Measurements from ENCODE around the gene A3GALT2. TPM values are rescaled to one million over a fixed set of nuclear protein-coding genes. Genes with fewer than 3 reads are reported as not detected.

The A3GALT2 gene
- total and polyA plus RNA-seq, 9 of the 15 experiments (the other 6 are each of a cell fraction or from before 2014, with no cell fraction given): not detected

- TF ChIP-seq JUN (IDR thresholded peaks at IDR 0.05; ENCODE audit: borderline replicate concordance, low read depth, low read length) (no peak), JUN (CRISPR knock-in tag; IDR thresholded peaks at IDR 0.05; ENCODE audit: borderline replicate concordance) (no peak), ZNF75A (CRISPR knock-in tag; IDR thresholded peaks at IDR 0.05) (no peak), ETV5 (CRISPR knock-in tag; IDR thresholded peaks at IDR 0.05; ENCODE audit: low read depth) (peak; percentile 91), ZNF280B (CRISPR knock-in tag; IDR thresholded peaks at IDR 0.05) (no peak), JUNB (CRISPR knock-in tag; conservative IDR thresholded peaks at IDR 0.05) (no peak), GTF3C2 (IDR thresholded peaks at IDR 0.05; ENCODE audit: borderline replicate concordance, extremely low read depth, insufficient read length) (no peak), ZNF561 (CRISPR knock-in tag; conservative IDR thresholded peaks at IDR 0.05) (no peak), ERF (CRISPR knock-in tag; IDR thresholded peaks at IDR 0.05) (no peak), POLR2H (tag; IDR thresholded peaks at IDR 0.05; ENCODE audit: low read depth) (peak; percentile 75), ETV1 (tag; conservative IDR thresholded peaks at IDR 0.05; ENCODE audit: low read depth) (peak; percentile 90), BRF2 (IDR thresholded peaks at IDR 0.05; ENCODE audit: borderline replicate concordance, insufficient read depth, insufficient read length) (no peak), ZBTB12 (CRISPR knock-in tag; IDR thresholded peaks at IDR 0.05) (no peak), DPF2 (IDR thresholded peaks at IDR 0.05) (peak; percentile 57; the same call in 1 of the 2 replicates), FOXK2 (conservative IDR thresholded peaks at IDR 0.05 in 1 of 2, IDR thresholded peaks at IDR 0.05 in 1 of 2; ENCODE audit: low read depth in 2 of 2) (no peak), POLR2AphosphoS5 (IDR thresholded peaks at IDR 0.05; ENCODE audit: control insufficient read depth, insufficient read depth, low read depth, low read length) (peak; percentile 46; the same call in 1 of the 2 replicates), CBFB (CRISPR knock-in tag; IDR thresholded peaks at IDR 0.05) (no peak), ZNF79 (CRISPR knock-in tag; IDR thresholded peaks at IDR 0.05; ENCODE audit: low read depth) (no peak), CHD4 (IDR thresholded peaks at IDR 0.05; ENCODE audit: insufficient read depth, insufficient replicate concordance, low read depth, low read length, poor library complexity, severe bottlenecking) (no peak)
Measured at GRCh38 chr1:33346927-33347649, 26.2 kb upstream of the A3GALT2 start (continued).
